ENCODE data around the gene CTTN. TPM values are rescaled to one million over a fixed set of nuclear protein-coding genes. Genes with fewer than 3 reads are reported as not detected.
A peak's percentile ranks its signal among the peaks of the same experiment; 100 is the strongest.

Gene CTTN
- total RNA-seq, 3 donors from 2014 or later, result 223 to 314 (median 280) TPM

DNA sequence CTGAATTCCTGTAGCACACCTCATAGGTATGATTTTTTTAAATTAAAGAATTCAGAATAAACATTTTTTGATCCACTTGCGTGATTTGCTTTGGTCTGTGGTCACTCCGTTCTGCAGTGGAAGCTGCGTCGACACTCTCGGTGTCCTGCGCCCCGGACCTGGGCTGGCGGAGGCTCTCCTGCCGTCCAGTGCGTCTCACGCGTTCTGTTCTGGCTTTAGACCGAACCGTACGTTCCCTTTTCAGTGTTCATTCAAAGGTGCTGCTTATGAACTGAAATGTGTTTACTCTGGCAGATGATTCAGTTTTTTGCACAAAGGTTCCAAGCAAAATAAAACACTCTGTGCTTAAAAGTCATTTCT, 38.2 kb downstream of the CTTN start:
- intact Hi-C loops (cut with DNase I, micrococcal nuclease), result no loop called here
- H3K9me3 ChIP-seq, result no peaks in the 10 kb centered on the region
- ATAC-seq, result no peak
- no peak overlapping the region for H3K4me3 ChIP-seq
- no peak for DNase-seq
- no peaks in the 10 kb centered on the region for H3K4me1 ChIP-seq (ENCODE audit: low read depth)
- TF ChIP-seq, protein P1, sequence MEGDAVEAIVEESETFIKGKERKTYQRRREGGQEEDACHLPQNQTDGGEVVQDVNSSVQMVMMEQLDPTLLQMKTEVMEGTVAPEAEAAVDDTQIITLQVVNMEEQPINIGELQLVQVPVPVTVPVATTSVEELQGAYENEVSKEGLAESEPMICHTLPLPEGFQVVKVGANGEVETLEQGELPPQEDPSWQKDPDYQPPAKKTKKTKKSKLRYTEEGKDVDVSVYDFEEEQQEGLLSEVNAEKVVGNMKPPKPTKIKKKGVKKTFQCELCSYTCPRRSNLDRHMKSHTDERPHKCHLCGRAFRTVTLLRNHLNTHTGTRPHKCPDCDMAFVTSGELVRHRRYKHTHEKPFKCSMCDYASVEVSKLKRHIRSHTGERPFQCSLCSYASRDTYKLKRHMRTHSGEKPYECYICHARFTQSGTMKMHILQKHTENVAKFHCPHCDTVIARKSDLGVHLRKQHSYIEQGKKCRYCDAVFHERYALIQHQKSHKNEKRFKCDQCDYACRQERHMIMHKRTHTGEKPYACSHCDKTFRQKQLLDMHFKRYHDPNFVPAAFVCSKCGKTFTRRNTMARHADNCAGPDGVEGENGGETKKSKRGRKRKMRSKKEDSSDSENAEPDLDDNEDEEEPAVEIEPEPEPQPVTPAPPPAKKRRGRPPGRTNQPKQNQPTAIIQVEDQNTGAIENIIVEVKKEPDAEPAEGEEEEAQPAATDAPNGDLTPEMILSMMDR (IDR thresholded peaks at IDR 0.05), result no peak
- peaks cover 4% of the 10 kb centered on the region for H3K36me3 ChIP-seq (ENCODE audit: low read depth)

DNA sequence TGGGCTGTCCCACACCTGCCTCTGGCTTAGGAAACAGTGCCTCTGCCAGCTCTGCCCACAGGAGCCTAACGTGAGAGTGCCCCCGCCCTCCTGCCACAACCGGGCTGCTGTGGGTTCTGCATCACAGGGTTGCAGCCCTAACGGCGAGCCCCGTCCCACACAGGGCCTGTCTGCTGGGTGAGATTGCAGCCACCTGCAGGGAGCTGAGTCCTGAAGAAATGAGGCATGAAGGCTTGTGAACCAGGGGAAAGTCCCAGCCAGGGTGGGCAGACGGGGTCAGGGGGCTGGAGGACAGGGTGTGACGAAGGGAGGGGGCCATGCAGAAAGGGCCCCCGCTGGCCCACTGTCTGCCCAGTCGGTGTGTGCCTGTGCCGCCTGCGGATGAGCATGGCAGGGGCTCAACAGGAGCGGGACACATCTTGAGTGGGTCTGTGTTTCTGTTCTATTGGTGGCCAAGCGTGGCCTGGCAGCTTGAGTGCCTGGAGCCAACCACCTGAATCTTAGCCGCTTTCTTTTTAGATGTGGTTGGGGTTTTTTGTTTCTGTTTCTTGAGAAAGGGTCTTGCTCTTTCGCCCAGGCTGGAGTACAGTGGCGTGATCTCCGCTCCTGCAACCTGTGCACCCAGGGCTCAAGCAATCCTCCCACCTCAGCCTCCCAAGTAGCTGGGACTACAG, 38.9 kb downstream of the CTTN start:
- Histone ChIP-seq H3K4me1 (ENCODE audit: low read depth) (no peaks in the 10 kb centered on the region), H3K9me3 (no peaks in the 10 kb centered on the region), H3K4me3 (no peak overlapping the region), H3K36me3 (ENCODE audit: low read depth) (peaks cover 4% of the 10 kb centered on the region)
- DNase-seq (no peak), ATAC-seq (no peak)
- intact Hi-C loops (cut with DNase I, micrococcal nuclease), result no loop called here
- TF ChIP-seq, protein P1 (IDR thresholded peaks at IDR 0.05), result no peak

DNA sequence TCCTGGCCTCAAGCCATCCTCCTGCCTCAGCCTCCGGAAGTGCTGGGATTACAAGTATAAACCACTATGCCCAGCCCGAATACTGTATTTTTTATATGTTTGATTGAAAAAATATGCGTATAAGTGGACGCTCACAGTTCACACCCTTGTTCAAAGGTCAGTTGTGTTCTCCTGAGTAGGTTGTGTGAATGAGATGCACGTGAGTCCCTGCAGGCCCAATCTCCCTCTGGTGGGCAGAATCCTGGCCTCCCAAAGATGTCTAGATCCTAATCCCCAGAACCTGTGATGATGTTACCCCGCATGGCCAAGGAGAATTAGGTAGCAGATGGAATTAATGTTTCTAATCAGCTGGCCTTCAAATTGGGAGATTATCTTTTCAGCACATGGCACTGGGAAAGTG, 41.9 kb downstream of the CTTN start:
- Histone ChIP-seq H3K36me3 (ENCODE audit: low read depth) (no peaks in the 10 kb centered on the region), H3K9me3 (no peaks in the 10 kb centered on the region), H3K4me1 (ENCODE audit: low read depth) (no peaks in the 10 kb centered on the region), H3K4me3 (no peak overlapping the region)
- intact Hi-C loops (cut with DNase I, micrococcal nuclease), result no loop called here
- DNase-seq (no peak), ATAC-seq (peak; percentile 58)
- TF ChIP-seq, protein P1 (IDR thresholded peaks at IDR 0.05), result no peak

DNA sequence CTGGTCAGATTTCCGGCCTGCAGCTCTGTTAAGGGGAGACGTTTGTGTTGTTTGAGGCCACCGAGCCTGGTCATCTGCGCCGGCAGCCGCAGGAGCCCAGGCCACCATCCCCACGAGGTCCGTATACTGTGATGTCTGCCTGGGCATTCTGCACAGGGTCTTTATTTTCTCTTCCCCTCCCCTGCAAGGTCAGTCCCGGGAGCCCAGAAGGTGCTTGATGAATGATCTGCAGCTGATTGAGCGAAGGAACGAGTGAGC, 45.4 kb downstream of the CTTN start:
- H3K4me1 ChIP-seq (ENCODE audit: low read depth), result no peaks in the 10 kb centered on the region
- ATAC-seq, result no peak
- no peak overlapping the region for H3K4me3 ChIP-seq
- intact Hi-C loops (cut with DNase I, micrococcal nuclease), result no loop called here
- TF ChIP-seq, protein P1 (IDR thresholded peaks at IDR 0.05), result no peak
- no peak for DNase-seq
- peaks cover 5% of the 10 kb centered on the region for H3K9me3 ChIP-seq
- H3K36me3 ChIP-seq (ENCODE audit: low read depth), result no peaks in the 10 kb centered on the region

DNA sequence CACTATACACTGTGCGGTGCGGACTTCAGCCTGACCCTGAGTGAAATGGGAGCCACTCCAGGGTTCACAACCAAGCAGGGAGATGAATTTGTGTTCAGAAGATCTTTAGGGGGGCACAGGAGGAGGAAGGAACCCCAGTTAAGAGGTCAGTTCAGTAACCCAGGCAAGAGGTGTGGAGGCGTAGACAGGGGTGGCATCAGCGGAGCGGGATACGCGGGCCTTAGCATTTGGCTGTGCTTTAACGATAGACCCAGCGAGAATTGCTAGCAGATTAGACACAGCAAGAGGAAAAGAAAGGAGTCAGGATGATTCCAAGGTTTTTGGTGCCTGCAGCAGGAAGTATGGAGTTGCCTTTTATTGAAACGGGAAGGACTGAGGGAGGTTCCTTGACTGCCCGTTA, 46.8 kb downstream of the CTTN start:
- DNase-seq, result no peak
- peaks cover 17% of the 10 kb centered on the region for H3K9me3 ChIP-seq
- intact Hi-C loops (cut with DNase I, micrococcal nuclease), result no loop called here
- TF ChIP-seq, protein P1 (IDR thresholded peaks at IDR 0.05), result no peak
- ATAC-seq, result no peak
- no peaks in the 10 kb centered on the region for H3K4me1 ChIP-seq (ENCODE audit: low read depth)
- no peak overlapping the region for H3K4me3 ChIP-seq
- H3K36me3 ChIP-seq (ENCODE audit: low read depth), result no peaks in the 10 kb centered on the region

DNA sequence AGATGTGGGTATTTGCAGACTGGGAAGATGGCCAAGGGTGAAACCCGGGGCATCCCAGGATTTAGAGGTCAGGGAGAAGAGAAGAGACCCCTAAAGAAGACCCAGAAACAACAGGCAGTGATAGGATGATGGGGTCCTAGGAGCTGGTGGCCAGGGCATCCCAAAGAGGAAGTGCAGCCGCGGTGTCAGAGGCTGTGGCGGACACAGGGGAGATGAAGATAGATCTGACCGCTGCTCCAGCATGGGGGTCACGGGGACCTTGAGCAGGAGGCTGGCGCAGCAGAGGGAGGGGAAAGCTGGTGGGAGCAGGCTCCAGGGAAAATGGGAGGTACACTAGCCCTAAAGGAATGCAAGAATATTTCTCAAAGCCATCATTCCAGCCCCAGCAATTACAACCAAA, 47.3 kb downstream of the CTTN start:
- intact Hi-C loops (cut with DNase I, micrococcal nuclease), result no loop called here
- no peak overlapping the region for H3K4me3 ChIP-seq
- no peak for DNase-seq
- peaks cover 20% of the 10 kb centered on the region for H3K9me3 ChIP-seq
- H3K36me3 ChIP-seq (ENCODE audit: low read depth), result no peaks in the 10 kb centered on the region
- no peaks in the 10 kb centered on the region for H3K4me1 ChIP-seq (ENCODE audit: low read depth)
- TF ChIP-seq, protein P1 (IDR thresholded peaks at IDR 0.05), result no peak
- no peak for ATAC-seq

Measured in mucosa of descending colon (tissue), 3 donors.